HG02840 (cell line): ENCODE measurements around the gene ASS1.
"Not testable (repeated sequence)": the region's sequence is repeated elsewhere in the genome, so short reads cannot be mapped to it uniquely, and the experiment has no call there.

Source experiments
- ATAC-seq: cut with Tn5 transposase; IDR thresholded peaks from one replicate; pipeline ENCODE4 v1.9.1; 2021; ENCODE audit warnings: mild to moderate bottlenecking, moderate library complexity, moderate number of reproducible peaks; ENCODE audit not compliant: unreplicated experiment, low FRiP score

ASS1 gene

GRCh38 chr9:130432796-130433167 lies 12.0 kb upstream of the ASS1 start:
- ATAC-seq = no peak

GRCh38 chr9:130433168-130433946 lies 11.4 kb upstream of the ASS1 start:
- no peak for ATAC-seq

- no peak for ATAC-seq
These were observed 10.9 kb upstream of the ASS1 start for GRCh38 chr9:130433947-130434262.

- ATAC-seq = not testable (repeated sequence)
These were observed 10.1 kb upstream of the ASS1 start for GRCh38 chr9:130434656-130435055.

- ATAC-seq = no peak
These were observed 7.6 kb upstream of the ASS1 start for GRCh38 chr9:130437011-130437789.

- no peak for ATAC-seq
These were observed 6.3 kb upstream of the ASS1 start for GRCh38 chr9:130438382-130438981.

- ATAC-seq = no peak
These were observed 3.7 kb upstream of the ASS1 start for GRCh38 chr9:130441031-130441430.

GRCh38 chr9:130442746-130443455 lies 1.9 kb upstream of the ASS1 start:
- no peak for ATAC-seq

GRCh38 chr9:130443456-130443801 lies 1.3 kb upstream of the ASS1 start:
- no peak for ATAC-seq

- no peak for ATAC-seq
These were observed 795 bp upstream of the ASS1 start for GRCh38 chr9:130443840-130444492.

GRCh38 chr9:130445268-130445983 lies 665 bp downstream of the ASS1 start:
- no peak for ATAC-seq

- no peak for ATAC-seq
These were observed 1.5 kb downstream of the ASS1 start for GRCh38 chr9:130446101-130446861.

GRCh38 chr9:130447193-130447816 lies 2.5 kb downstream of the ASS1 start:
- ATAC-seq = no peak

- ATAC-seq = no peak
These were observed 3.4 kb downstream of the ASS1 start for GRCh38 chr9:130448035-130448624.

GRCh38 chr9:130448771-130449603 lies 4.2 kb downstream of the ASS1 start:
- ATAC-seq = no peak

- ATAC-seq = no peak
These were observed 5.7 kb downstream of the ASS1 start for GRCh38 chr9:130450344-130451003.

- ATAC-seq = no peak
These were observed 6.2 kb downstream of the ASS1 start for GRCh38 chr9:130451004-130451390.
